HG03135 (cell line): ENCODE results near the gene NEURL1.
"Not testable (repeated sequence)": the region's sequence is repeated elsewhere in the genome, so short reads cannot be mapped to it uniquely, and the experiment has no call there.

Source experiments
- ATAC-seq: cut with Tn5 transposase; IDR thresholded peaks from one replicate; pipeline ENCODE4 v1.9.1; 2021; ENCODE audit warnings: mild to moderate bottlenecking, moderate library complexity; ENCODE audit not compliant: unreplicated experiment

NEURL1 gene

GRCh38 chr10:103463499-103463898, 30.0 kb upstream of the NEURL1 start:
- ATAC-seq: no peak

GRCh38 chr10:103465411-103466179, 27.9 kb upstream of the NEURL1 start:
- ATAC-seq: no peak

GRCh38 chr10:103466734-103467133, 26.8 kb upstream of the NEURL1 start:
- ATAC-seq: no peak

GRCh38 chr10:103467406-103467805, 26.1 kb upstream of the NEURL1 start:
- ATAC-seq: no peak

GRCh38 chr10:103469201-103469600, 24.3 kb upstream of the NEURL1 start:
- no peak for ATAC-seq

GRCh38 chr10:103470761-103471653, 22.5 kb upstream of the NEURL1 start:
- peak; percentile 72 for ATAC-seq

GRCh38 chr10:103472005-103472404, 21.5 kb upstream of the NEURL1 start:
- ATAC-seq: peak; percentile 29

GRCh38 chr10:103473261-103473671, 20.2 kb upstream of the NEURL1 start:
- no peak for ATAC-seq

- no peak for ATAC-seq
Measured at GRCh38 chr10:103474077-103474476, 19.4 kb upstream of the NEURL1 start.

GRCh38 chr10:103475437-103475836, 18.1 kb upstream of the NEURL1 start:
- ATAC-seq: no peak

- peak; percentile 37 for ATAC-seq
Measured at GRCh38 chr10:103476046-103476768, 17.3 kb upstream of the NEURL1 start.

GRCh38 chr10:103478671-103479070, 14.8 kb upstream of the NEURL1 start:
- ATAC-seq: no peak

- ATAC-seq: no peak
Measured at GRCh38 chr10:103479135-103479534, 14.4 kb upstream of the NEURL1 start, which contains the start of gene CALHM3. CALHM3 (minus strand) TSS chr10:103479240; CDS start chr10:103479032, 208 bp downstream.

GRCh38 chr10:103480521-103480920, 13.0 kb upstream of the NEURL1 start:
- no peak for ATAC-seq

GRCh38 chr10:103481974-103482531, 11.5 kb upstream of the NEURL1 start:
- no peak for ATAC-seq

- not testable (repeated sequence) for ATAC-seq
Measured at GRCh38 chr10:103486635-103487409, 6.7 kb upstream of the NEURL1 start.

GRCh38 chr10:103487410-103487708, 6.1 kb upstream of the NEURL1 start:
- ATAC-seq: no peak

- peak; percentile 21 for ATAC-seq
Measured at GRCh38 chr10:103490986-103491314, 2.6 kb upstream of the NEURL1 start.

- ATAC-seq: no peak
Measured at GRCh38 chr10:103491729-103492364, 1.7 kb upstream of the NEURL1 start.
